Stimulated activated CD4-positive, alpha-beta T cell treated with anti-CD3 and anti-CD28 coated beads, Interleukin-15, amount 100 ng/mL, for 24 hours (primary cell): ENCODE measurements around the gene ZNF813.
A peak's percentile ranks its signal among the peaks of the same experiment; 100 is the strongest.

Experiments used
- DNase-seq: peaks from one replicate; pipeline ENCODE4 v3.0.0-alpha.2; 2020

Gene ZNF813

GRCh38 chr19:53521373-53522202 lies 54.1 kb downstream of the ZNF813 start:
- no peak for DNase-seq

- DNase-seq: no peak
These were observed 58.4 kb downstream of the ZNF813 start for GRCh38 chr19:53525922-53526321.

- DNase-seq: no peak
These were observed 63.1 kb downstream of the ZNF813 start for GRCh38 chr19:53530622-53531021.

- no peak for DNase-seq
These were observed 63.9 kb downstream of the ZNF813 start for GRCh38 chr19:53531457-53531856.

- DNase-seq: no peak
These were observed 64.8 kb downstream of the ZNF813 start for GRCh38 chr19:53532362-53532761.

- no peak for DNase-seq
These were observed 68.7 kb downstream of the ZNF813 start for GRCh38 chr19:53536225-53536548.

GRCh38 chr19:53537121-53537520 lies 69.6 kb downstream of the ZNF813 start:
- no peak for DNase-seq

- peak; percentile 88 for DNase-seq
These were observed 70.2 kb downstream of the ZNF813 start, which contains the start of gene ZNF331 for GRCh38 chr19:53537521-53538377. ZNF331 (plus strand) TSS chr19:53538145; CDS start chr19:53569377, 31,232 bp downstream.

GRCh38 chr19:53538378-53539109 lies 71.0 kb downstream of the ZNF813 start:
- DNase-seq: peak; percentile 13

- DNase-seq: no peak
These were observed 72.6 kb downstream of the ZNF813 start for GRCh38 chr19:53540091-53540490.

- no peak for DNase-seq
These were observed 74.4 kb downstream of the ZNF813 start for GRCh38 chr19:53541971-53542370.

GRCh38 chr19:53545271-53546065 lies 77.9 kb downstream of the ZNF813 start:
- no peak for DNase-seq
